ENCODE results near the gene SDC3.
"Not testable (repeated sequence)": the region's sequence is repeated elsewhere in the genome, so short reads cannot be mapped to it uniquely, and the experiment has no call there.

The SDC3 gene

GRCh38 chr1:30908696-30909364 lies at the start of gene SDC3:
Gene SDC3 (minus strand): TSS chr1:30908758. CDS start chr1:30908586, 172 bp downstream.
- DNase-seq (ENCODE audit: low spot score) = peak; percentile 71

- DNase-seq (ENCODE audit: low spot score) = no peak
These were observed 49.1 kb upstream of the SDC3 start for GRCh38 chr1:30957560-30958222.

GRCh38 chr1:30955448-30956015 lies 47.0 kb upstream of the SDC3 start:
- DNase-seq (ENCODE audit: low spot score) = no peak

GRCh38 chr1:30953685-30954084 lies 45.1 kb upstream of the SDC3 start:
- no peak for DNase-seq (ENCODE audit: low spot score)

- DNase-seq (ENCODE audit: low spot score) = no peak
These were observed 43.5 kb upstream of the SDC3 start for GRCh38 chr1:30952098-30952497.

- DNase-seq (ENCODE audit: low spot score) = no peak
These were observed 42.1 kb upstream of the SDC3 start for GRCh38 chr1:30950700-30951099.

GRCh38 chr1:30950053-30950452 lies 41.5 kb upstream of the SDC3 start:
- no peak for DNase-seq (ENCODE audit: low spot score)

- DNase-seq (ENCODE audit: low spot score) = not testable (repeated sequence)
These were observed 40.9 kb upstream of the SDC3 start for GRCh38 chr1:30949487-30949838.

- not testable (repeated sequence) for DNase-seq (ENCODE audit: low spot score)
These were observed 40.4 kb upstream of the SDC3 start for GRCh38 chr1:30948813-30949486.

- DNase-seq (ENCODE audit: low spot score) = no peak
These were observed 39.7 kb upstream of the SDC3 start for GRCh38 chr1:30948278-30948677.

GRCh38 chr1:30947212-30947611 lies 38.7 kb upstream of the SDC3 start:
- no peak for DNase-seq (ENCODE audit: low spot score)

- no peak for DNase-seq (ENCODE audit: low spot score)
These were observed 33.9 kb upstream of the SDC3 start for GRCh38 chr1:30942326-30942963.

GRCh38 chr1:30940541-30940940 lies 32.0 kb upstream of the SDC3 start:
- DNase-seq (ENCODE audit: low spot score) = no peak

- DNase-seq (ENCODE audit: low spot score) = no peak
These were observed 28.1 kb upstream of the SDC3 start for GRCh38 chr1:30936541-30937171.

GRCh38 chr1:30935758-30936157 lies 27.2 kb upstream of the SDC3 start:
- DNase-seq (ENCODE audit: low spot score) = not testable (repeated sequence)

- no peak for DNase-seq (ENCODE audit: low spot score)
These were observed 26.1 kb upstream of the SDC3 start for GRCh38 chr1:30934613-30935012.

- DNase-seq (ENCODE audit: low spot score) = no peak
These were observed 25.3 kb upstream of the SDC3 start for GRCh38 chr1:30933874-30934252.

- no peak for DNase-seq (ENCODE audit: low spot score)
These were observed 22.1 kb upstream of the SDC3 start for GRCh38 chr1:30930631-30931173.

GRCh38 chr1:30929944-30930525 lies 21.5 kb upstream of the SDC3 start:
- no peak for DNase-seq (ENCODE audit: low spot score)

GRCh38 chr1:30929135-30929889 lies 20.8 kb upstream of the SDC3 start:
- DNase-seq (ENCODE audit: low spot score) = no peak

- DNase-seq (ENCODE audit: low spot score) = no peak
These were observed 20.2 kb upstream of the SDC3 start for GRCh38 chr1:30928789-30929134.

All from ecto neural progenitor cell (in vitro differentiated cells).